SU-DHL-6 (cell line): Measurements from ENCODE around the gene URAD.
A peak's percentile ranks its signal among the peaks of the same experiment; 100 is the strongest.

Experiments
- H2AFZ ChIP-seq: fragments of 200-600 bp; sonication (generic); 2 replicates; pipeline ENCODE4 v1.6.1; 2014; ENCODE audit warnings: low read depth, mild to moderate bottlenecking, moderate library complexity, mixed read lengths, antibody characterized with exemption, low read length; ENCODE audit not compliant: severe bottlenecking
- H3F3A ChIP-seq: fragments of 200-600 bp; shearing (Covaris generic); 2 replicates; pipeline ENCODE4 v1.6.0; 2016; ENCODE audit warnings: antibody characterized with exemption, mild to moderate bottlenecking; ENCODE audit not compliant: insufficient read depth
- H3K27ac ChIP-seq: fragments of 200-600 bp; sonication (generic); 2 replicates; pipeline ENCODE4 v1.5.1; 2016; ENCODE audit warnings: low read depth, mild to moderate bottlenecking, low read length, moderate library complexity, mixed read lengths
- H3K27me3 ChIP-seq: fragments of 200-600 bp; sonication (generic), shearing (Covaris generic); 2 replicates; pipeline ENCODE4 v1.6.0; 2014; ENCODE audit warnings: mild to moderate bottlenecking, low read length
- H3K36me3 ChIP-seq: fragments of 200-600 bp; sonication (generic); 2 replicates; pipeline ENCODE4 v1.6.1; 2014; ENCODE audit warnings: mild to moderate bottlenecking, low read length, mixed read lengths
- H3K4me2 ChIP-seq: fragments of 300-600, 200-600 bp; shearing (Covaris generic), sonication (generic); 2 replicates; pipeline ENCODE4 v1.6.0; 2014; ENCODE audit warnings: low read length, low read depth, mild to moderate bottlenecking; ENCODE audit not compliant: poor library complexity, severe bottlenecking
- H3K4me3 ChIP-seq: fragments of 200-600 bp; sonication (generic); 2 replicates; pipeline ENCODE4 v1.5.1; 2014; ENCODE audit warnings: antibody characterized with exemption, low read length, mild to moderate bottlenecking, mixed read lengths; ENCODE audit not compliant: insufficient read depth, poor library complexity, severe bottlenecking
- H3K79me2 ChIP-seq: fragments of 200-600 bp; sonication (generic); 2 replicates; pipeline ENCODE4 v1.6.1; 2014; ENCODE audit warnings: mild to moderate bottlenecking, low read length, moderate library complexity; ENCODE audit not compliant: insufficient read depth
- H3K9ac ChIP-seq: fragments of 200-600 bp; sonication (generic); 2 replicates; pipeline ENCODE4 v1.7.0; 2014; ENCODE audit warnings: mild to moderate bottlenecking, low read length
- H3K9me2 ChIP-seq: fragments of 200-600 bp; sonication (generic); replicated peaks from 2 replicates; pipeline ENCODE4 v1.6.1; 2014; ENCODE audit warnings: low read length; ENCODE audit not compliant: insufficient read depth
- H3K9me3 ChIP-seq: fragments of 200-600 bp; sonication (generic); 2 replicates; pipeline ENCODE4 v1.6.1; 2014; ENCODE audit warnings: low read length, mixed read lengths; ENCODE audit not compliant: insufficient read depth
- H4K20me1 ChIP-seq: fragments of 200-600 bp; sonication (generic); 2 replicates; pipeline ENCODE4 v1.6.1; 2014; ENCODE audit warnings: low read depth, mild to moderate bottlenecking, antibody characterized with exemption, low read length, moderate library complexity, mixed read lengths
- CTCF ChIP-seq: fragments of 200-600 bp; sonication (generic); IDR thresholded peaks from one replicate; pipeline ENCODE4 v1.5.1; 2017; ENCODE audit warnings: antibody characterized with exemption, mild to moderate bottlenecking, low read length, moderate library complexity; ENCODE audit not compliant: insufficient read depth, poor library complexity, severe bottlenecking
- EZH2phosphoT487 ChIP-seq: fragments of 200-600 bp; sonication (generic), shearing (Covaris generic); conservative IDR thresholded peaks from 2 replicates; pipeline ENCODE4 v1.6.1; 2018; ENCODE audit warnings: mild to moderate bottlenecking, antibody characterized with exemption, low read length, moderate library complexity, mixed read lengths

Gene URAD

DNA sequence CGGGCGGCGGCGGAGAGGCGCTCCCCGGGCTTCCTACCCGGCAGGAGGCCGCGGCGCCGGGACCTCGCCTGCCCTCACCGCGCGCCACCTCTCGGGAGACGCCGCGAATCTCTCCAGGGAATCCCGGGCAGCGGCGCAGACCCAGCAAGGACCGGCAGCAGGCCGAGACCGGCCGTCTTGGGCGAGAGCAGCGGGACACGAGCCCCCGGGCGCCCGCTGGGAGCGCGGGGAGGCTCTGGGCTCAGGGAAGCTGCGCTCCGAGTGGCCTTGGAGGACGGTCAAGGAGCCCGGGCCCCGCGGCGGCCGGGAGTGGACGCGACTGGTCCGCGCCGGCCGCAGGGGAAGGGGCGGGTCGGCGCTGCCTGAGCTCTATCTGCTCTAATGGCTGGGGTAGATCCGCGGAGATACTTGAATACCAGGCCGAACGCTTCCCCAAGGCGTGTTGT, 34.1 kb downstream of the URAD start:
- no peaks in the 10 kb centered on the region for H4K20me1 ChIP-seq
- no peaks in the 10 kb centered on the region for H3K9me2 ChIP-seq
- no peaks in the 10 kb centered on the region for H3K36me3 ChIP-seq
- H2AFZ ChIP-seq = no peak overlapping the region
- TF ChIP-seq CTCF (no peak), EZH2phosphoT487 (no peak)
- no peak overlapping the region for H3K4me2 ChIP-seq
- no peak overlapping the region for H3K9ac ChIP-seq
- no peaks in the 10 kb centered on the region for H3K9me3 ChIP-seq
- H3K27me3 ChIP-seq = no peaks in the 10 kb centered on the region
- H3K27ac ChIP-seq = no peak overlapping the region
- H3F3A ChIP-seq = no peaks in the 10 kb centered on the region
- H3K4me3 ChIP-seq = no peak overlapping the region
- H3K79me2 ChIP-seq = no peaks in the 10 kb centered on the region

- peak overlapping the region; percentile 38 for H3K4me3 ChIP-seq
- H3K36me3 ChIP-seq = no peaks in the 10 kb centered on the region
- no peaks in the 10 kb centered on the region for H3K9me2 ChIP-seq
- H3K4me2 ChIP-seq = peak overlapping the region; percentile 52
- peak overlapping the region; percentile 38; the same call in 1 of the 2 replicates for H3K9ac ChIP-seq
- no peaks in the 10 kb centered on the region for H3F3A ChIP-seq
- TF ChIP-seq EZH2phosphoT487 (no peak), CTCF (peak; percentile 74)
- peak overlapping the region; percentile 81 for H2AFZ ChIP-seq
- no peak overlapping the region for H3K27ac ChIP-seq
- no peaks in the 10 kb centered on the region for H3K27me3 ChIP-seq
- H4K20me1 ChIP-seq = no peaks in the 10 kb centered on the region
- H3K79me2 ChIP-seq = no peaks in the 10 kb centered on the region
- no peaks in the 10 kb centered on the region for H3K9me3 ChIP-seq
These were observed 34.7 kb downstream of the URAD start for GRCh38 chr13:27953676-27954405.

DNA sequence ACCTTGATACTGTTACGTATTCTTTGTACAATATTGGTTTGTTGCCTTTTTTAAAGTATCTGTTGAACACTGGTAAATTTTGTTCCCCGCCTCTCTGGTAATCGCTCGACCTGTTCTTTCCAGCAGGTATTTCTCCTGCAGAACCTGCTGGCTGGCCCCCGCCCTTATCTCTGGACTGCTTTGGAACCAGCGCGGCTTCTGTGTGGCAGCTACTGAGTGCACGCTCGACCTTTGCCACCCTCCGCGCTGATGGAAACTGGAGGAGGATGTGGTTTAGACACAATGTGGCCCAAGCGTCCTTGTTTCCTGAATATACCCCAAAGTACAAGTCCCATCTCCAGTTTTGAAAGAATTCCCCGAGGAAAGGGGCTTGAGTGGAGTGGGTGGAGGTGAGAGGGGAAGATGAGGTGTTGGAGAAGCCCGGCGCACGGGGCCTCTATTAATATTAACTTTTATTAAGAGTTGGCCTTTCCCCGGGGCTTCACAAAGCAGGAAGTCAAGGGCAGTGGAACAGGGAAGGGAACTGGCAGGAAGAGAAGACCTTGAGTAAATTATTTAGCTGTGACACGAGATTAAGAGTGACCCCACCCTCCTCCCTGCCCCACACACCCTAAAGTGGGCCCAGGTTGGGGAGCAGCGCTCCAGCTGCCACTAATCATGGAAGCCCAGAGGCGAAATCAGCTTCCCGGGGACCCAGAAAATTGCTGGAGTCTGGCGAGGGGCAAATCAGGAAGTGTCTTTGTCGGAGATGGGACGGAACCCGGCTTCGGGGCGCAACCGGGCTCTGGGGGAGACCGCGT, 35.4 kb downstream of the URAD start:
- H3K9me3 ChIP-seq = no peaks in the 10 kb centered on the region
- H2AFZ ChIP-seq = peak overlapping the region; percentile 81
- H3F3A ChIP-seq = no peaks in the 10 kb centered on the region
- H3K4me2 ChIP-seq = peak overlapping the region; percentile 52
- peak overlapping the region; percentile 38 for H3K4me3 ChIP-seq
- no peaks in the 10 kb centered on the region for H4K20me1 ChIP-seq
- H3K27me3 ChIP-seq = no peaks in the 10 kb centered on the region
- TF ChIP-seq EZH2phosphoT487 (no peak), CTCF (no peak)
- H3K9me2 ChIP-seq = no peaks in the 10 kb centered on the region
- H3K9ac ChIP-seq = no peak overlapping the region; the same call in 1 of the 2 replicates
- H3K36me3 ChIP-seq = no peaks in the 10 kb centered on the region
- no peaks in the 10 kb centered on the region for H3K79me2 ChIP-seq
- no peak overlapping the region for H3K27ac ChIP-seq
